ENCODE results near the gene CELA3A.
A peak's percentile ranks its signal among the peaks of the same experiment; 100 is the strongest.

Gene CELA3A

DNA sequence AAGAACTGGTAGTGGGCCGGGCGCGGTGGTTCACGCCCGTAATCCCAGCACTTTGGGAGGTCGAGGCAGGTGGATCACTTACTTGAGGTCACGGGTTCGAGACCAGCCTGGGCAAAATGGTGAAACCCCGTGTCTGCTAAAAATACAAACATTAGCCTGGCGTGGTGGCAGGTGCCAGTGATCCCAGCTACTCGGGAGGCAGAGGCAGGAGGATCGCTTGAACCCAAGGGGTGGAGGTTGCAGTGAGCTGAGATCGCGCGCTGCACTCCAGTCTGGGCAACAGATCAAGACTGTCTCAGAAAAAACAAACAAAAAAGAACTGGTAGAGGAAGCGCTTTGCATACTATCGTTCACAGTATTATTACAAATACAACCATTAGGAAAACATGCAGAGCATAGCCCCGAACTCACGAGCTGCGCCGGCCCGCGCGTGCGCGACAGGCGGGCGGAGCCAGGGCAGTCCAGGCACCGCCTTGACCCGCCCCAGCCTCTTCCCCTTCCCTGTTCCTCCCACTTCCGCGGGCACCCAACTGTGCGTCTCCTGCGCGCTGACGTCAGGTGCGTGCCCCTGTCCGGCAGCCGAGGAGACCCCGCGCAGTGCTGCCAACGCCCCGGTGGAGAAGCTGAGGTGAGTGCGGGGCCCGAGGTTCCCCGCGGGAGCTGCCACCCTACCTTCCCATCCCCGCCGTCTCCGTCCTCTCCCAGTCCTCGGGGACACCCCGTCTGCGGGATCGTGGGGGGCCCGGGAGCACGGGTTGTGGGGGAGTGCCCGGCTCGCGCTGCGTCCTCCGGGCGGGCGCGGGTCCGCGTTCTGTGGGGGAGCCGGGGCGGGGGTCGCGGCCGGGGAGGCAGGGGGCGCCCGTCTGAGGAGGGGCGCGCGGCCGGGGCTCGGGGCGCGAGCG is 50.9 kb downstream of the CELA3A start, which contains the start of gene CDC42:
TSS of gene CDC42 (plus strand) at position 595 of the 902 bp plus-strand sequence. CDS start 25,770 bp downstream, outside the sequence.
- DNase-seq = peak; percentile 96

DNA sequence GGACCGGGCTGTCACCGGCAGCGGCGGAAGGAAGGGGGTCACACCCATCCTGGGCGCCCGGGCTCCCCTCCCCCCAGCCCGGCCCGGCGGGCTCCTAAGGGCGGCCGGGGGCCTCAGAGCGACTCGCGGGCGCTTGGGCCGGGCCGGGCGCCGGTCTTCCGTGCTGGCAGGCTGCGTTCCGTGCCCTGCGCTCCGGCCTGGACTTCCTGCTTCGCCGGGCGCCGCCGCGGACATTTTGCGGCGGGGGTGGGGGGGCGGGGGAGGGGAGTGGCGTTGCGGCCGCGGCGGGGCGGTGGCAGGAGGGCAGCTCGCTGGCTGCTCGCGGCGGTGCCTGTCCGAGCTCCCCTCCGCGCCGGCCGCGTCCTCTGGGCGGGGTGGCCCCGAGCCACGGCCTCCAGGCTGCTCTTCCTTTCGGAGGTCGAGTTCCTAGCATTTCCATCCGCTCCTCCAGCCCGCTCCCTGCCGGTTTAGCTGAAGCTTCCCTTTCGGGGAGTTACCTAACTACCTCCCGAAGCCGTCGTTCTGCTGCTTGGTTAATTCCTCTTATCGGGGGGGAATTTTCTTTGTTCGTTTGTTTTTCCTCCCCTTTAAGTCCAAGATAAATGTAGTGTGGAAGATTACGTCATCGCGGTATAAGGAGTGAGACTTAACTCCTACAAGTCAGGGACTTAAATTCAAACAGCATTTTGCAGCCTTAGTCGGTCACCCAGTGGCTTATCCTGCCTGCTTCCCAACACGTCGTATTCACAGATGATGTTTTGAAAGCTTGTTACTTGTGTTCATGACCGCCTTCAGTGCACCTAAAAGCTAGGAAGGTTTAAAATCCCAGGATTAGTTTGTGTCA is 51.8 kb downstream of the CELA3A start:
- no peak for DNase-seq

DNA sequence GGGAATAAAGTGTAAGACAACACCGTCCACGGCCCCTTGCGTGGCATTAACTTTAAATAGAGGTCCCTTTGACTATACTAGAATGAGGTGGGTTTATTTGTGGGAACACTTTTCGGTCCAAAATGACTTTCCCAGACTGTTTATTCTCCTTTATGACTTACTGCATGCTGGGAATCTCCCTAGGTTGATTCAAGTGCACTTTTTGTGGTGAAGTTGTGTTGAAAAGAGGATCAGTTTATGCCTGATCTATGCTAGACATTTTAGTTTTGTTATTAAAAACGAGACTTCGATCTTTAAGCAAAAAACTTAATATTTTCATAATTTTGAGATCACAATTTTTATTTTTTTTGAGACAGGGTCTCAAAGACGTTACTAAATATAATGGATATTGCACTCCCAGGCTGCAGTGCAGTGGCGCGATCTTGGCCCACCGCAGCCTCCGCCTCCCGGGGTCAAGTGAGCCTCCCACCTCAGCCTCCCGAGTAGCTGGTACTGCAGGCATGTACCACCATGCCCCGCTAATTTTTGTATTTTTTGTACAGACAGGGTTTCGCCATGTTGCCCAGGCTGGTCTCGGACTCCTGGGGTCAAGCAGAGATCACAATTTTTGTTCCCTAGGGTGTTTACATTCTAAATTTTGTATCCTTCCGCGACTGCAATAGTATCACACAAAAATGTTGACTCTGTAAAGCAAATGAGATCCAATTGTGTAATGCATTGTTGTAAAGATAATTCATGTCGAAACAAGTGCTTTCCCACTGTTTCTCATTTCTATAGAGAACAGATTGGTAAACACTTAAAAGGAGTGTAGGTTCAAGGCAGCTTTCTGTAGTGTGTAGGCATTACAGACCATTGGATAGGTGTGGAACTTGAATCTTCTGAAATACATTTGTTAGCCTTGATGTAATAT is 52.7 kb downstream of the CELA3A start:
- DNase-seq = no peak

DNA sequence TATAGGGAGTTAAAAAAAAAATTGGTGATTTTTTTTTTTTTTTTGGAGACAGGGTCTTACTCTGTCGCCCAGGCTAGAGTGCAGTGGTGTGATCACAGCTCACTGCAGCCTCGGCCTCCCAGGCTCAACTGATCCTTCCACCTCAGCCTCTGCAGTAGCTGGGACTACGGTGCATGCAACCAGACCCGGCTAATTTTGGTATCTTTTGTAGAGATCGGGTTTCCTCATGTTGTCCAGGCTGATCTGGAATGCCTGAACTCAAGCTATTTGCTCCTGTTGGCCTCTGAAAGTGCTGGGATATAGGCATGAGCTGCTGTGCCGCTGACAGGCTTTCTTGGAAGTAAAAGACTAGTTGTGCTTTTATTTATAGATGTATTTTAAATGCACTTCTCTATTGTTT is 54.0 kb downstream of the CELA3A start:
- no peak for DNase-seq

DNA sequence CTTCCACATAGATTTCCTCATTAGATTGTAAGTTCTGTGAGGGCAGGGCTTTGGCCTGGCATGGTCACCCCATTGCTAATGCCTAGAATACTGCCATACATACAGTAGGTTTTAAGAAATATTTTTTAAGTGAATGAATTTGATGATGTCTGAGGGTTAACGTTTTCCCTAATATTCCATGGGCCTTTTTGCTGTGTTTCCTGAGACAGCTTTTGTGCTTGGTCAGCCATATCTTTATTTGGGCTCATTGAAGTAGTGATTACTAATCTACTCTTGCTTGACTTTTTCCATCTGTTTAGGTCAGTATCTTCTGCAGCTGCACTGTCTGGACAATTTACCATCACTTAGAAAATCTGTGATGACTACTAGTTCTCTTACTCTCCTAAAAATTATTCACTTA is 54.6 kb downstream of the CELA3A start:
- no peak for DNase-seq

DNA sequence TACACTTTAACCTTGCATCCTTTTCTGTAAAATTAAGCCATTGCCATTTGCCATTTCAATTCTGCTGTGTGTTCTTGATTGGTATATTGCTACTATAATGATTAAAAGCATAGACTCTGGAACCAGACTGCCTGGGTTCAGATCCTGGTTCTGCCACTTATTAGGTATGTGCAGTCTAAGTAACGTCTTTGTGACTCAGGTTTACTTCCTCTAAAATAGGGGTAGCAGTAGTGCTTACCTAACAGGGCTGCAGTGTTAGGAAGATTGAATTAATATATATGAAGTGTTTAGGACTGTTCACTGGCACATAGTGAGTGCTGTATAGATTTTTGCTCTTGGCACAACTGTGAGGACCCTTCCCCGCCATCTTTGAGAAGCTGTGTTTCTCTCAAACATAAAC is 55.5 kb downstream of the CELA3A start:
- no peak for DNase-seq

DNA sequence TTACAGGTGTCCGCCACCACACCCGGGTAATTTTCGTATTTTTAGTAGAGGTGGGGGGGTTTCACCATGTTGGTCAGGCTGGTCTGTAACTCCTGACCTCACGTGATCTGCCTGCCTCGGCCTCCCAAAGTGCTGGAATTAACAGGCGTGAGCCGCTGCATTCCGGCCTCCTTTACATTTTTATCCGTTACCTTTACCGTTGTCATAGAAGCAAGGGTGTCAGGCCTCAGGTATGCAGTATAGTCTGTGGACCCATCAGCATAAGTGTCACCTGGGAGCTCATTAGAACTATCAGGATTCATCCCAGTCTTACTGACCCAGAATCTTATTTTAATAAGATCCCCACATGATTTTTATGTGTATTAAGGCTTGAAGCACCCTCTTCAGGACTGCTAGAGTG is 56.4 kb downstream of the CELA3A start:
- DNase-seq = no peak

Measured in GDM1 (cell line).